MM.1S (cell line): ENCODE results near the gene MRPL4.

Experiments used
- EZH2 ChIP-seq: fragments of 300-600 bp; sonication (generic); optimal IDR thresholded peaks from 2 replicates; pipeline ENCODE3; 2017; ENCODE audit warnings: low read depth, mild to moderate bottlenecking, antibody characterized with exemption, low read length, mixed read lengths
- EZH2phosphoT487 ChIP-seq: fragments of 300-600 bp; sonication (generic); IDR thresholded peaks from 2 replicates; pipeline ENCODE4 v1.6.1; 2018; ENCODE audit warnings: antibody characterized with exemption, low read length
- TF ChIP-seq, protein P1 (sequence below): fragments of 300-600 bp; sonication (generic); IDR thresholded peaks from 2 replicates; pipeline ENCODE4 v1.5.1; 2016; ENCODE audit warnings: antibody characterized with exemption, low read length, mixed read lengths

DNA sequence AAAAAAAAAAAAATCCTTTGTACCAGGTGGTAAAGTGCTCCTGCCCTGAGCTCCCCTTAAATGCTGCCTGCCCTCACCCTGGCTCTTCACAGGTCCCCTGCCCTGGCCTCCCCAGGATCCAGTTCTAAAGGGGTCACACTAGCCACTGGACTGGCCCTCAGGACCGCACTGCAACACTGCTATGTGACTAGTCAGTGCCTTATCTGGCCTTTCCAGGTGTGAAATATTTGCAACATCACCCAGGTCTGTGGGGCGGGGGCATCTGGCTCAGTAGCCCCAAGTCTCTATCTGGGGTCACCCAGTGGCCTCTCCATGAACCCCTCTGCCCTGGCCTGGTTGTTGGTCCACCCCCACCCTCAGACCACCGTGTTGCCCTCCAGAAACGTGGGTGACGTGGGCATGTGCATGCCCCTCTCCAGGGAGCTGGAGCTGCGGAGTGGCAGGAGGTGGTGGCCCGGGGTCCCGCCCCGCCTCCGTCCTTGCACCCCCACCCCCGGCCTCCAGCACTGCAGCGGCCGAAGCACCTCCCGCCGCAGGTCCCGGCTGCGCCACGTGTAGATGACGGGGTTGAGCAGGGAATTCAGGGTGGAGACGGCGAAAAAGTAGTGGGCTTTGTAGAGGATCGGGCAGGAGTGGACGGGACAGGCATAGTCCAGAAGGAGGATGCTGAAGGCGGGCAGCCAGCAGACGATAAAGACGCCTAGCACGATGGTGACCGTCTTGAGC, 28.4 kb upstream of the MRPL4 start:
- TF ChIP-seq, protein P1, sequence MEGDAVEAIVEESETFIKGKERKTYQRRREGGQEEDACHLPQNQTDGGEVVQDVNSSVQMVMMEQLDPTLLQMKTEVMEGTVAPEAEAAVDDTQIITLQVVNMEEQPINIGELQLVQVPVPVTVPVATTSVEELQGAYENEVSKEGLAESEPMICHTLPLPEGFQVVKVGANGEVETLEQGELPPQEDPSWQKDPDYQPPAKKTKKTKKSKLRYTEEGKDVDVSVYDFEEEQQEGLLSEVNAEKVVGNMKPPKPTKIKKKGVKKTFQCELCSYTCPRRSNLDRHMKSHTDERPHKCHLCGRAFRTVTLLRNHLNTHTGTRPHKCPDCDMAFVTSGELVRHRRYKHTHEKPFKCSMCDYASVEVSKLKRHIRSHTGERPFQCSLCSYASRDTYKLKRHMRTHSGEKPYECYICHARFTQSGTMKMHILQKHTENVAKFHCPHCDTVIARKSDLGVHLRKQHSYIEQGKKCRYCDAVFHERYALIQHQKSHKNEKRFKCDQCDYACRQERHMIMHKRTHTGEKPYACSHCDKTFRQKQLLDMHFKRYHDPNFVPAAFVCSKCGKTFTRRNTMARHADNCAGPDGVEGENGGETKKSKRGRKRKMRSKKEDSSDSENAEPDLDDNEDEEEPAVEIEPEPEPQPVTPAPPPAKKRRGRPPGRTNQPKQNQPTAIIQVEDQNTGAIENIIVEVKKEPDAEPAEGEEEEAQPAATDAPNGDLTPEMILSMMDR, result no peak
- TF ChIP-seq EZH2phosphoT487 (no peak), EZH2 (no peak)
